C4-2B (cell line): ENCODE results near the gene TNFSF4.
A peak's percentile ranks its signal among the peaks of the same experiment; 100 is the strongest.

Experiments
- H3K27ac ChIP-seq: fragments of 450-650 bp; 2 replicates; pipeline ENCODE4 v1.5.1; 2017
- CTCF ChIP-seq: fragments of 450-650 bp; conservative IDR thresholded peaks from 2 replicates; pipeline ENCODE4 v1.5.1; 2017; ENCODE audit warnings: mild to moderate bottlenecking
- ZFX ChIP-seq: fragments of 450-650 bp; IDR thresholded peaks from 2 replicates; pipeline ENCODE4 v1.6.1; 2017

The TNFSF4 gene

GRCh38 chr1:173206816-173207568 lies at the start of gene TNFSF4:
Gene TNFSF4, minus strand, starts transcription at chr1:173207331. Its CDS starts 155 bp downstream, at chr1:173207176.
- no peak for TF ChIP-seq CTCF
- TF ChIP-seq ZFX: no peak
- H3K27ac ChIP-seq: no peak within 1 kb of the TSS

DNA sequence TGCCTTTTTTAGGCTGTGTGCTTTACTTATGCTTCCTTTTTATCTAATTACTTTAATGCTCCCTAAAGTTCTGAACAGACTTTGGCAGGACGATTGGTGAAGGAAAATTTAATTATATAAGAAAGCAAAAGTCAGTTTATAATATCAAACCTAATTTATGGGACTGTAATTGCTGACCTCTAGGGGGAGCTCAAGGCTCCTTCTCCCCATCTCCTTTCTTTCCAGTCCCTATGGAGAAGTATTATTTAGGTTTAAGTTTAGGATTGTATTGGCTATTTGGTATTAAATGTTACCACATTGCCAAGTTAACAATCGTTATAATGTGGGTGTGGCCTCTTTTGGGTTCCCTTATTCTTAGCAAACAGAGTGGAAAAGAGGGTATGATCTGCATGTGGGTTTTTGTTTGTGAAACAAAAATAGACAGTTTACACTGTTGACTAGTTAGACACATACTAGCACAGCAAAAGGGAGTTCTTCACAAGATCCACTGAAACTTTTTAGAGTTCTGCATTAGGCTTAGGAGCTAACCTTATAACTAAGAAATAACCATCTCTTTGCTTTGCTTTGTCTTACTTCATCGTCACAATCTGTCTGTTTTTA lies 48.2 kb upstream of the TNFSF4 start:
- H3K27ac ChIP-seq: no peak overlapping the region
- TF ChIP-seq ZFX (no peak), CTCF (peak; percentile 94)

GRCh38 chr1:173253046-173253445 lies 45.9 kb upstream of the TNFSF4 start:
- TF ChIP-seq ZFX (no peak), CTCF (no peak)

DNA sequence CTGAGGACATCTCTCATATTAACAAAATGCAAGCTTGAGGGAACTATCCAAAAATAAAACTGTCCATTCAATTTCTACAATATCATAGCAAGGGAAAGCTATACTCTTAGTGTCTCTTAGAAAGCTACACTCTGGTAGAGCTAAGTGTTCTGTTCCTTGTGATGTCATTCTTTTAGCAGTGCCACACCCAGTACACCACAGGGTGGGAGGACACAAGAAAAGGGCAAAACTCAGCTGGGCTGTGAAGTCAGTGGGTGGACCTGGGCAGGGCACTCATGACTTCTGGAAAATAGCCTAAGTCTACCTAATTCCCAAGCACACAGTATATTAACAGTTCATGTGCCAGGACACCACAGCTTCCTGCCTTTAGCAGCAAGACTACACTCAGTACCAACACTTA lies 42.2 kb upstream of the TNFSF4 start:
- H3K27ac ChIP-seq: no peak overlapping the region
- TF ChIP-seq ZFX: no peak
- no peak for TF ChIP-seq CTCF

More at GRCh38 chr1:173253046-173253445, 45.9 kb upstream of the TNFSF4 start:
- no peak overlapping the region for H3K27ac ChIP-seq

GRCh38 chr1:173248247-173248940 lies 41.3 kb upstream of the TNFSF4 start:
- H3K27ac ChIP-seq: no peak overlapping the region

GRCh38 chr1:173245892-173246291 lies 38.8 kb upstream of the TNFSF4 start:
- TF ChIP-seq ZFX (no peak), CTCF (no peak)
- no peak overlapping the region for H3K27ac ChIP-seq

More at GRCh38 chr1:173248247-173248940, 41.3 kb upstream of the TNFSF4 start:
- TF ChIP-seq ZFX (no peak), CTCF (no peak)

DNA sequence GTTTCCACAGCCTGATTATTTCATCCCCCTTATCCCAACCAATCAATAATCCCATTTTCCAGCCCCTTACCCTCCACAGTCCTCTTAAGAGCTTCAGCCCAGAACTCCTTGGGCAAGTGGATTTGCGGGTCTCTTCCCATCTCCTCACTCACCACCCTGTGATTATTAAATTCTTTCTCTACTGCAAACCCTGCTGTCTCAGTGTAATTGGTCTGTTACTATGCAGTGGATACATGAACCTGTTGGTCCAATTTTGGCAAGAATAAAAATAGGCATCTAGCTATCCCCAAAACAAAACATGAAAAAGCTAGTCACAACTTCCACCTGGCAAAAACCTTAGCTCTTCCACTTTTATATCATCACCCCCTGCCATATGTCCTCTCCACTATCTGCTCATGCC lies 36.2 kb upstream of the TNFSF4 start:
- H3K27ac ChIP-seq: no peak overlapping the region

More for the DNA sequence above, 36.2 kb upstream of the TNFSF4 start:
- TF ChIP-seq ZFX: no peak
- TF ChIP-seq CTCF: no peak
